GM23338 (cell line): Measurements from ENCODE around the gene PUM1.

ENCODE experiments used
- CREB1 ChIP-seq: fragments of 250-450 bp; sonication (Bioruptor Pico); IDR thresholded peaks from 2 replicates; pipeline ENCODE4 v1.5.0; 2020; ENCODE audit warnings: low read depth, mild to moderate bottlenecking, moderate library complexity
- CTCF ChIP-seq, 2 experiments: fragments of 200-600 bp in 1 of 2; sonication (generic) in 1 of 2; conservative IDR thresholded peaks; 2 replicates each; pipeline versions ENCODE4 v1.5.1 to v1.6.1; 2016 to 2017; ENCODE audit warnings: antibody characterized with exemption in 2 of 2, low read depth in 2 of 2, mild to moderate bottlenecking in 2 of 2, moderate library complexity in 1 of 2
- ETS1 ChIP-seq: IDR thresholded peaks from 2 replicates; pipeline ENCODE4 v1.6.1; 2016; ENCODE audit warnings: antibody characterized with exemption
- EZH2 ChIP-seq: fragments of 200-600 bp; sonication (generic); IDR thresholded peaks from one replicate; pipeline ENCODE4 v1.8.0; 2017; ENCODE audit warnings: antibody characterized with exemption, mild to moderate bottlenecking, low read depth; ENCODE audit not compliant: unreplicated experiment
- EZH2phosphoT487 ChIP-seq: fragments of 200-600 bp; sonication (generic); IDR thresholded peaks from one replicate; pipeline ENCODE4 v1.8.1; 2018; ENCODE audit warnings: antibody characterized with exemption; ENCODE audit not compliant: unreplicated experiment
- JUNB ChIP-seq: IDR thresholded peaks from one replicate; pipeline ENCODE4 v1.6.1; 2016; ENCODE audit warnings: antibody characterized with exemption; ENCODE audit not compliant: unreplicated experiment
- NANOG ChIP-seq: IDR thresholded peaks from 2 replicates; pipeline ENCODE4 v1.6.1; 2016; ENCODE audit warnings: antibody characterized with exemption, borderline replicate concordance
- POLR2AphosphoS5 ChIP-seq: IDR thresholded peaks from 2 replicates; pipeline ENCODE4 v1.6.1; 2016; ENCODE audit warnings: antibody characterized with exemption, low read depth
- REST ChIP-seq: IDR thresholded peaks from one replicate; pipeline ENCODE4 v1.6.1; 2018; ENCODE audit warnings: antibody characterized with exemption; ENCODE audit not compliant: unreplicated experiment
- ZNF114 ChIP-seq: fragments of 250-450 bp; sonication (Bioruptor Pico); IDR thresholded peaks from 2 replicates; pipeline ENCODE4 v1.5.0; 2020; ENCODE audit warnings: mild to moderate bottlenecking, moderate library complexity
- ZNF331 ChIP-seq: fragments of 250-450 bp; sonication (Bioruptor Pico); IDR thresholded peaks from 2 replicates; pipeline ENCODE4 v1.5.0; 2020; ENCODE audit warnings: low read depth, mild to moderate bottlenecking, moderate library complexity
- ZNF462 ChIP-seq: fragments of 250-450 bp; sonication (Bioruptor Pico); IDR thresholded peaks from 2 replicates; pipeline ENCODE4 v1.5.0; 2020; ENCODE audit warnings: mild to moderate bottlenecking, moderate library complexity

DNA sequence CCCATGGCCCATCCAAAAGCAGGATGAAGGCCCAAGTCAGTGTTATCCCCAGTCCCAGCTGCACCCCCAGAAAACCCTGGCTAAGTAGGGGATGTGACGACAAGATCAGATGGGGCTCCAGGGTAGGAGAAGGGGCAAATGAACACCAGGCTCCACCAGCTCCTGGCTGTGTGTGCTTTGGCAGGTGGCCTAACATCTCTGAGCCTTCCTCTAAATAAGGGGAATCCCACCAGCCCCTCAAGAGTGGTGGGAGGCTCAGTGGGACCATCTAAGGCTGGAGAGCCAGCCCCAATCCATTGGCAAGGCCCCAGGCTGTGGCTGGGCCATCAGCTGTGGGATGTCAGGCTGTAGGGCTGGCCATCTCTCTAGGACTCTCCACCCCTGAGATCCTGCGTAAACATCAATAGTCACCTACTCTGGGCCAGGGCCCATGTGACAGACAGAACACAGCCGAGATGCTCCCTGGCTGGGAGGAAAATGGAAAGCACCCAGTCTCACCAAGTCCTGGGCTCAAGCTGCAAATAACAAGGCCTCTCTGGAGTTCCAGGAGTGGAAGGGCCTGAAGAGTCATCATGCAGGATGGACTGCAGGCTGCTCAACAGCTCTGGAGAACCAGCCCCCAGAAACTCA is 164.5 kb downstream of the PUM1 start:
- TF ChIP-seq POLR2AphosphoS5 (no peak), CTCF (conservative IDR thresholded peaks at IDR 0.05; ENCODE audit: low read depth in 2 of 2) (no peak), EZH2 (no peak), EZH2phosphoT487 (no peak), ZNF331 (CRISPR knock-in tag) (no peak), JUNB (no peak), REST (no peak), ZNF462 (CRISPR knock-in tag) (no peak), CREB1 (CRISPR knock-in tag) (no peak), NANOG (no peak), ETS1 (no peak), ZNF114 (CRISPR knock-in tag) (no peak)
